PFSK-1 (cell line): ENCODE data around the gene POTEB. TPM values are rescaled to one million over a fixed set of nuclear protein-coding genes. Genes with fewer than 3 reads are reported as not detected.
"Not testable (repeated sequence)": the region's sequence is repeated elsewhere in the genome, so short reads cannot be mapped to it uniquely, and the experiment has no call there.

Experiments
- POLR2AphosphoS5 ChIP-seq: IDR thresholded peaks from 2 replicates; pipeline ENCODE4 v1.6.1; 2012; ENCODE audit warnings: low read depth, mild to moderate bottlenecking, control low read depth, low read length, moderate library complexity
- REST ChIP-seq, 2 experiments: IDR thresholded peaks; 2 replicates each; pipeline versions ENCODE4 v1.6.1 to v1.8.0; 2011 to 2012; ENCODE audit warnings: low read depth in 2 of 2, low read length in 2 of 2, control low read depth in 1 of 2, inconsistent platforms in 1 of 2, mild to moderate bottlenecking in 1 of 2, moderate library complexity in 1 of 2; ENCODE audit not compliant: insufficient read depth in 1 of 2
- TAF1 ChIP-seq: IDR thresholded peaks from 2 replicates; pipeline ENCODE4 v1.6.1; 2012; ENCODE audit warnings: low read length, control low read depth, borderline replicate concordance; ENCODE audit not compliant: insufficient read depth
- polyA plus RNA-seq: library from polyadenylated mRNA; unstranded; fragments of >200 nt; gene quantifications from one replicate; pipeline ENCODE4 v1.2.1, GENCODE V29; 2012; ENCODE audit warnings: low read depth, missing spikeins; ENCODE audit not compliant: insufficient read length

Gene POTEB
- not detected for polyA plus RNA-seq

- not testable (repeated sequence) for TF ChIP-seq POLR2AphosphoS5; REST (IDR thresholded peaks at IDR 0.05; ENCODE audit: insufficient read depth in 1 of 2, low read depth in 2 of 2, low read length in 2 of 2); TAF1
These were observed at the start of gene POTEB for GRCh38 chr15:21877635-21878034. Gene POTEB, minus strand, starts transcription at chr15:21877735. Its CDS starts 489 bp downstream, at chr15:21877246.
